IPS-18c (cell line): ENCODE results near the gene KCNK18.

Source experiments
- H3K4me3 ChIP-seq: 2 replicates; pipeline ENCODE4 v1.7.0; 2013; ENCODE audit warnings: low read depth, mild to moderate bottlenecking, low read length, moderate library complexity; ENCODE audit not compliant: insufficient read depth
- H3K9me3 ChIP-seq: one replicate; pipeline ENCODE4 v1.6.1; 2013; ENCODE audit warnings: mild to moderate bottlenecking, low read length, moderate library complexity; ENCODE audit not compliant: control insufficient read depth, insufficient read depth

KCNK18 gene

GRCh38 chr10:117197189-117197588, at the start of gene KCNK18:
Gene KCNK18, plus strand, starts transcription at chr10:117197489. Its CDS starts 0 bp downstream, at chr10:117197489.
- Histone ChIP-seq H3K9me3 (no peaks in the 10 kb centered on the region), H3K4me3 (no peak within 1 kb of the TSS)

GRCh38 chr10:117148284-117148683, 49.0 kb upstream of the KCNK18 start:
- Histone ChIP-seq H3K4me3 (no peak overlapping the region), H3K9me3 (peaks cover 3% of the 10 kb centered on the region)

GRCh38 chr10:117152668-117153067, 44.6 kb upstream of the KCNK18 start:
- H3K4me3 ChIP-seq, result no peak overlapping the region
- no peaks in the 10 kb centered on the region for H3K9me3 ChIP-seq

GRCh38 chr10:117158297-117158696, 39.0 kb upstream of the KCNK18 start:
- Histone ChIP-seq H3K4me3 (no peak overlapping the region), H3K9me3 (no peaks in the 10 kb centered on the region)

- H3K4me3 ChIP-seq, result no peak overlapping the region
- H3K9me3 ChIP-seq, result no peaks in the 10 kb centered on the region
Observed at GRCh38 chr10:117159390-117159789, 37.9 kb upstream of the KCNK18 start.

- no peaks in the 10 kb centered on the region for H3K9me3 ChIP-seq
- H3K4me3 ChIP-seq, result no peak overlapping the region
Observed at GRCh38 chr10:117160567-117160966, 36.7 kb upstream of the KCNK18 start.

GRCh38 chr10:117161386-117162033, 35.8 kb upstream of the KCNK18 start:
- Histone ChIP-seq H3K4me3 (no peak overlapping the region), H3K9me3 (no peaks in the 10 kb centered on the region)

- Histone ChIP-seq H3K4me3 (peak overlapping the region; percentile 44; the same call in 1 of the 2 replicates), H3K9me3 (no peaks in the 10 kb centered on the region)
Observed at GRCh38 chr10:117162093-117163060, 34.9 kb upstream of the KCNK18 start.

GRCh38 chr10:117163061-117163953, 34.0 kb upstream of the KCNK18 start:
- H3K4me3 ChIP-seq, result peak overlapping the region; percentile 44

GRCh38 chr10:117163954-117164548, 33.2 kb upstream of the KCNK18 start:
- H3K4me3 ChIP-seq, result no peak overlapping the region; the same call in 1 of the 2 replicates
- H3K9me3 ChIP-seq, result no peaks in the 10 kb centered on the region

More at GRCh38 chr10:117163061-117163953, 34.0 kb upstream of the KCNK18 start:
- no peaks in the 10 kb centered on the region for H3K9me3 ChIP-seq

- H3K9me3 ChIP-seq, result no peaks in the 10 kb centered on the region
- no peak overlapping the region for H3K4me3 ChIP-seq
Observed at GRCh38 chr10:117164592-117165537, 32.4 kb upstream of the KCNK18 start.

- Histone ChIP-seq H3K4me3 (peak overlapping the region; percentile 34), H3K9me3 (no peaks in the 10 kb centered on the region)
Observed at GRCh38 chr10:117165538-117166417, 31.5 kb upstream of the KCNK18 start.

GRCh38 chr10:117166418-117167345, 30.6 kb upstream of the KCNK18 start:
- H3K4me3 ChIP-seq, result peak overlapping the region; percentile 34; the same call in 1 of the 2 replicates
- no peaks in the 10 kb centered on the region for H3K9me3 ChIP-seq

- no peaks in the 10 kb centered on the region for H3K9me3 ChIP-seq
- no peak overlapping the region; the same call in 1 of the 2 replicates for H3K4me3 ChIP-seq
Observed at GRCh38 chr10:117167346-117167788, 29.9 kb upstream of the KCNK18 start.
